ENCODE data around the gene YBX3.

DNA sequence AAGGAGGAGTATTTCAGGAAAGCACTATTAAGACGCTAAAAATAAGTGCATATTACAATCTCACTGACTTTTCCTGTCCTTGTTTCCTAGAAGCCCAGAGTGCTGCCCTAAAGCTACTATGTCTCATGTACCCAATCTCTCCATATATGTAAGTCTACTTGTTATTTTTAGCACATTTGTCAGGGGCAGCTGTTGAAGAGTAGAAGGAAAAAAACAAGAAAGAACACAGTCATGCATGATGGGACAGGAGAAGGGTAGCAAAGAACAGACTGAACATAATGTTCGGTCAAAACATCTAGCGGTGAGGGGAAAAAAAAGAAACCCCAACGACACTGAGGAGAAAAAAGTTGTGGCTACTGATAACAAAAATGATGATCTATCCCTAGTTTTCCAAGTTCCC lies 14.3 kb downstream of the YBX3 start:
- TF ChIP-seq POLR2A (IDR thresholded peaks at IDR 0.05; ENCODE audit: low read length) (no peak), GATA1 (IDR thresholded peaks at IDR 0.05; ENCODE audit: low read depth, low read length) (no peak)
